Stomach (tissue), 9 donors: ENCODE measurements around the gene LRPPRC. TPM values are rescaled to one million over a fixed set of nuclear protein-coding genes. Genes with fewer than 3 reads are reported as not detected.
"Not testable (repeated sequence)": the region's sequence is repeated elsewhere in the genome, so short reads cannot be mapped to it uniquely, and the experiment has no call there.

Source experiments
- DNase-seq, 2 donors: peaks; one replicate each; pipeline versions ENCODE4 v3.0.0 to v3.0.0-alpha.2; 2013 to 2019
- H3K27ac ChIP-seq, 5 donors: fragments of 200-600 bp in 4 of 5; sonication (generic) in 4 of 5; one replicate each; pipeline ENCODE4 v1.5.1; 2013 to 2019; ENCODE audit warnings: mild to moderate bottlenecking in 1 of 5, moderate library complexity in 1 of 5
- H3K27me3 ChIP-seq, 3 donors: fragments of 200-600 bp; sonication (generic); one replicate each; pipeline ENCODE4 v1.5.1; 2017 to 2019; ENCODE audit warnings: mixed run types in 1 of 3
- H3K36me3 ChIP-seq, 4 donors: fragments of 200-600 bp; sonication (generic); 1 replicate in 3 of 4; 2 replicates in 1 of 4; pipeline ENCODE4 v1.5.1; 2016 to 2019
- H3K4me1 ChIP-seq, 4 donors: fragments of 200-600 bp; sonication (generic); one replicate each; pipeline ENCODE4 v1.5.1; 2016 to 2019
- H3K4me3 ChIP-seq, 4 donors: fragments of 200-600 bp; sonication (generic) in 3 of 4; one replicate each; pipeline ENCODE4 v1.5.1; 2016 to 2019; ENCODE audit warnings: mild to moderate bottlenecking in 1 of 4
- H3K9me3 ChIP-seq, 4 donors: fragments of 200-600 bp; sonication (generic); one replicate each; pipeline ENCODE4 v1.5.1; 2016 to 2019
- EP300 ChIP-seq: sonication (generic); formaldehyde crosslinking; IDR thresholded peaks from one replicate; pipeline ENCODE4 v1.6.1; 2017; ENCODE audit warnings: antibody characterized with exemption
- POLR2A ChIP-seq, 4 donors: fragments of 450-650 bp; IDR thresholded peaks; one replicate each; pipeline ENCODE4 v1.6.1; 2016; ENCODE audit warnings: antibody characterized with exemption in 4 of 4, control low read depth in 2 of 4, mild to moderate bottlenecking in 1 of 4, moderate library complexity in 1 of 4
- POLR2AphosphoS5 ChIP-seq, 3 donors: sonication (generic); formaldehyde crosslinking; IDR thresholded peaks; one replicate each; pipeline ENCODE4 v1.6.1; 2016; ENCODE audit warnings: antibody characterized with exemption in 3 of 3
- WGBS, 5 donors: extraction: QIAGEN DNeasy Blood & Tissue Kit in 3 of 5; methylation state at CpG; one replicate each; pipeline versions ENCODE4 v1.1.5 to v1.1.7; 2013 to 2018; 5-methylcytosine and 5-hydroxymethylcytosine counted together
- intact Hi-C: fragments of 100-400 bp; cut with DNase I; formaldehyde crosslinking; loops from one replicate; pipeline ENCODE4 v1.15.1; 2023; ENCODE audit warnings: low total_unique reads
- polyA plus RNA-seq, 3 donors: library from polyadenylated mRNA; stranded (reverse); fragments of 200-250 nt; gene quantifications; one replicate each; pipeline ENCODE4 v1.2.3, GENCODE V29; 2013
- total RNA-seq, 5 donors: library from RNA; depleted of rRNA; stranded (reverse); fragments of >200 nt; gene quantifications; one replicate each; pipeline versions ENCODE4 v1.1.0 to v1.2.3, GENCODE V29; 2014 to 2016
- TF ChIP-seq, protein P1 (sequence below), 7 experiments: fragments of 450-650 bp in 4 of 7; fragments of 200-600 bp in 3 of 7; sonication (generic) in 3 of 7; IDR thresholded peaks; one replicate each; pipeline ENCODE4 v1.5.1; 2016 to 2019; ENCODE audit warnings: antibody characterized with exemption in 7 of 7, control low read depth in 2 of 7, mild to moderate bottlenecking in 1 of 7
- donor health status: healthy with polysubstance abuse.
- donor health status: Bipolar disorder and iron deficiency.
- donor health status: healthy.

The LRPPRC gene
- total and polyA plus RNA-seq, 8 donors = 12.6 to 124 (median 35.5) TPM

- no peak overlapping the region for H3K27ac ChIP-seq
- intact Hi-C loops = no loop called here
- H3K27me3 ChIP-seq = no peaks in the 10 kb centered on the region
- H3K9me3 ChIP-seq = no peaks in the 10 kb centered on the region
- H3K4me3 ChIP-seq = no peak overlapping the region
- TF ChIP-seq POLR2AphosphoS5 (IDR thresholded peaks at IDR 0.05) (no peak), EP300 (no peak), POLR2A (IDR thresholded peaks at IDR 0.05) (no peak)
- TF ChIP-seq, protein P1, sequence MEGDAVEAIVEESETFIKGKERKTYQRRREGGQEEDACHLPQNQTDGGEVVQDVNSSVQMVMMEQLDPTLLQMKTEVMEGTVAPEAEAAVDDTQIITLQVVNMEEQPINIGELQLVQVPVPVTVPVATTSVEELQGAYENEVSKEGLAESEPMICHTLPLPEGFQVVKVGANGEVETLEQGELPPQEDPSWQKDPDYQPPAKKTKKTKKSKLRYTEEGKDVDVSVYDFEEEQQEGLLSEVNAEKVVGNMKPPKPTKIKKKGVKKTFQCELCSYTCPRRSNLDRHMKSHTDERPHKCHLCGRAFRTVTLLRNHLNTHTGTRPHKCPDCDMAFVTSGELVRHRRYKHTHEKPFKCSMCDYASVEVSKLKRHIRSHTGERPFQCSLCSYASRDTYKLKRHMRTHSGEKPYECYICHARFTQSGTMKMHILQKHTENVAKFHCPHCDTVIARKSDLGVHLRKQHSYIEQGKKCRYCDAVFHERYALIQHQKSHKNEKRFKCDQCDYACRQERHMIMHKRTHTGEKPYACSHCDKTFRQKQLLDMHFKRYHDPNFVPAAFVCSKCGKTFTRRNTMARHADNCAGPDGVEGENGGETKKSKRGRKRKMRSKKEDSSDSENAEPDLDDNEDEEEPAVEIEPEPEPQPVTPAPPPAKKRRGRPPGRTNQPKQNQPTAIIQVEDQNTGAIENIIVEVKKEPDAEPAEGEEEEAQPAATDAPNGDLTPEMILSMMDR (IDR thresholded peaks at IDR 0.05) = no peak
- WGBS, 5 donors = 77 to 90% (median 86%) methylated on average over 4 of the region's 4 CpGs
- H3K4me1 ChIP-seq = no peaks in the 10 kb centered on the region
- peaks cover 11 to 74% (median 62%) of the 10 kb centered on the region in 4 donors for H3K36me3 ChIP-seq
- no peak for DNase-seq
Observed at GRCh38 chr2:43925431-43925830, 70.4 kb downstream of the LRPPRC start.

- Histone ChIP-seq H3K4me3 (no peak overlapping the region), H3K27ac (no peak overlapping the region), H3K36me3 (peaks cover 11 to 68% (median 65%) of the 10 kb centered on the region in 4 donors), H3K4me1 (no peaks in the 10 kb centered on the region), H3K27me3 (no peaks in the 10 kb centered on the region), H3K9me3 (no peaks in the 10 kb centered on the region)
- DNase-seq = no peak
- intact Hi-C loops = no loop called here
- WGBS, 5 donors = 92 to 99% (median 96%) methylated on average over 2 of the region's 2 CpGs
- TF ChIP-seq EP300 (no peak), POLR2A (IDR thresholded peaks at IDR 0.05) (no peak), POLR2AphosphoS5 (IDR thresholded peaks at IDR 0.05) (no peak)
- TF ChIP-seq, protein P1 (IDR thresholded peaks at IDR 0.05) = no peak
Observed at GRCh38 chr2:43924463-43924862, 71.3 kb downstream of the LRPPRC start.

DNA sequence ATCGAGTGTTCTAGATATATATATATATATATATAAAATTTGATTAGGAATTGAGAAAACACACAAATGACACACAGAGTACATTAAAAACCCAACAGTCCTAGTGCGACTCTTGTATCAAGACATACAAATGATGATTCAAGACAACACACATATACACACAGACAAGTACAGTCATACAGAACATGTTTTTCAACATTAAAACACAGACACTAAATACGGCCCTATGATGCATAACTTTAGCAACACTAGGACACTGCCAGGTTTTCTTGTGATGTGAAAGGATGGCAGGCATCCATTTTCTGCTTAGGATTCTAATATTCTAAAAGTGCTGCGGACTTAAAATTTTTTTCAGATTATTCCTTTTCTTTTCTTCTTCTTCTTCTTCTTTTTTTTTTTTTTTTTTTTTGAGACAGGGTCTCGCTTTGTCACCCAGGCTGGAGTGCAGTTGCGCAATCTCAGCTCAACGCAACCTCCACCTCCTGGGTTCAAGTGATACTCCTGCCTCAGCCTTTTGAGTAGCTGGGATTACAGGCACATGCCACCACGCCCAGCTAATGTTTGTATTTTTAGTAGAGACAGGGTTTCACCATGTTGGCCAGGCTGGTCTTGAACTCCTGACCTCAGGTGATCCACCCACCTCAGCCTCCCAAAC, 84.5 kb downstream of the LRPPRC start:
- intact Hi-C loops, H3K4me1 ChIP-seq, DNase-seq, H3K27ac ChIP-seq, H3K4me3 ChIP-seq, H3K27me3 ChIP-seq, H3K9me3 ChIP-seq: not testable (repeated sequence)
- 89 to 97% (median 94%) methylated on average over 8 of the region's 8 CpGs for WGBS, 5 donors
- H3K36me3 ChIP-seq = peaks cover 12 to 77% (median 76%) of the 10 kb centered on the region in 4 donors

DNA sequence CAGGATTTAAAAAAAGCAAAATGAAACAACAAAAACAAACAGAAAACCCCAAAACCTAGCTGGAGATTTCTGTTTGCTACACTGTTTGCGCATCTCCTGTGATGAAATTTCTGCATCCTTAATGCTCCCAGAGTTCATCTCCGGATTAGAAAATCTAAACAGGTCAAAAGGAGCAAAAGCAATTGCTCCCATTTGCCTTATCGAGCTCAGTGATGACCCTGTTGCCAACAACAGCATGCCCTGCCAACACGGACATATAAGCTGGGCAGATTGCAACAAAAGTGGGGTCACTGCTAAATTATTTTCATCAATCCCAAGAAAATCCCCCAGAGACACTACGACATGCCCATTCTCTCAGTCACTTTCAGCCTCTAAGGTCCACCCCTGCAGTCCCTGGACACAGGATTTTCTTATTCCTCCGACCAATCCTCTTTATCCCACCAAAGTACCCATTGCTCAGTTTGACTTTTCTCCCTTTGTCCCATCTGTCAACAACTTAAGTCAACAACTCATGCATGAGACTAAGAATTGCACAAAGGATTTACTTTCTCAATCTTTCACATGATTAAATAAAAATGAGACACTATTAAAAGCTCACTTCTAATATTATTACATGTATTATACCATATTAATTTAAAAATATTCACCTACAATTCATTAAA, 89.2 kb downstream of the LRPPRC start:
- Histone ChIP-seq H3K9me3 (no peaks in the 10 kb centered on the region), H3K27me3 (no peaks in the 10 kb centered on the region), H3K36me3 (peaks cover 0 to 64% (median 59%) of the 10 kb centered on the region in 4 donors), H3K4me1 (no peaks in the 10 kb centered on the region), H3K4me3 (no peak overlapping the region), H3K27ac (no peak overlapping the region)
- 77 to 86% (median 83%) methylated on average over 6 of the region's 6 CpGs for WGBS, 5 donors
- no peak for DNase-seq
- intact Hi-C loops = no loop called here
- TF ChIP-seq, protein P1 (IDR thresholded peaks at IDR 0.05) = no peak
- TF ChIP-seq POLR2A (IDR thresholded peaks at IDR 0.05) = no peak
- TF ChIP-seq EP300 = no peak
- no peak for TF ChIP-seq POLR2AphosphoS5 (IDR thresholded peaks at IDR 0.05)

GRCh38 chr2:43905871-43906270, 89.9 kb downstream of the LRPPRC start:
- Histone ChIP-seq H3K27me3 (no peaks in the 10 kb centered on the region), H3K4me3 (no peak overlapping the region)
- WGBS, 5 donors = 86 to 91% (median 87%) methylated on average over 5 of the region's 5 CpGs

More at GRCh38 chr2:43905871-43906270, 89.9 kb downstream of the LRPPRC start:
- Histone ChIP-seq H3K9me3 (no peaks in the 10 kb centered on the region), H3K36me3 (peaks cover 0 to 67% (median 59%) of the 10 kb centered on the region in 4 donors), H3K4me1 (no peaks in the 10 kb centered on the region), H3K27ac (no peak overlapping the region)
- DNase-seq = no peak
- intact Hi-C loops = no loop called here
- TF ChIP-seq POLR2A (IDR thresholded peaks at IDR 0.05) = no peak
